Measurements from ENCODE around the gene EFEMP1. TPM values are rescaled to one million over a fixed set of nuclear protein-coding genes. Genes with fewer than 3 reads are reported as not detected.

EFEMP1 gene
- total RNA-seq, 2 donors from 2014 or later, result 25.1 to 129 TPM

GRCh38 chr2:55916473-55917049 lies 7.0 kb downstream of the EFEMP1 start:
- DNase-seq (no peak), ATAC-seq (no peak)
- H3K4me3 ChIP-seq, result no peak overlapping the region
- no peaks in the 10 kb centered on the region for H3K4me1 ChIP-seq
- no peak overlapping the region for H3K27ac ChIP-seq
- intact Hi-C loops (cut with DNase I), result no loop called here
- no peak for TF ChIP-seq CTCF (IDR thresholded peaks at IDR 0.05)
- TF ChIP-seq POLR2A (IDR thresholded peaks at IDR 0.05), result no peak
- 81 to 82% methylated on average over 7 of the region's 7 CpGs for WGBS, 2 donors
- no peaks in the 10 kb centered on the region for H3K27me3 ChIP-seq
- H3K36me3 ChIP-seq (replicated peaks in 1 of 2; ENCODE audit: insufficient read depth in 1 of 2, low read depth in 2 of 2), result no peaks in the 10 kb centered on the region
- no peaks in the 10 kb centered on the region for H3K9me3 ChIP-seq

- no peaks in the 10 kb centered on the region for H3K36me3 ChIP-seq (replicated peaks in 1 of 2; ENCODE audit: insufficient read depth in 1 of 2, low read depth in 2 of 2)
- intact Hi-C loops (cut with DNase I), result no loop called here
- WGBS, 2 donors, result 88 to 94% methylated on average over 1 of the region's 1 CpG
Observed at GRCh38 chr2:55914786-55915185, 8.8 kb downstream of the EFEMP1 start.

GRCh38 chr2:55912926-55913325 lies 10.7 kb downstream of the EFEMP1 start:
- WGBS, 2 donors, result 75 to 79% methylated on average over 3 of the region's 3 CpGs
- no peak for ATAC-seq

More at GRCh38 chr2:55914786-55915185, 8.8 kb downstream of the EFEMP1 start:
- ATAC-seq (no peak), DNase-seq (no peak)
- Histone ChIP-seq H3K27me3 (no peaks in the 10 kb centered on the region), H3K27ac (no peak overlapping the region), H3K4me3 (no peak overlapping the region), H3K9me3 (no peaks in the 10 kb centered on the region), H3K4me1 (no peaks in the 10 kb centered on the region)
- TF ChIP-seq POLR2A (IDR thresholded peaks at IDR 0.05) (no peak), CTCF (IDR thresholded peaks at IDR 0.05) (no peak)

GRCh38 chr2:55910077-55910476 lies 13.5 kb downstream of the EFEMP1 start:
- WGBS, 2 donors, result 85 to 88% methylated on average over 2 of the region's 2 CpGs
- H3K27ac ChIP-seq, result no peak overlapping the region
- H3K36me3 ChIP-seq (replicated peaks in 1 of 2; ENCODE audit: insufficient read depth in 1 of 2, low read depth in 2 of 2), result no peaks in the 10 kb centered on the region
- intact Hi-C loops (cut with DNase I), result no loop called here
- H3K9me3 ChIP-seq, result no peaks in the 10 kb centered on the region
- DNase-seq (no peak), ATAC-seq (no peak)
- H3K4me1 ChIP-seq, result no peaks in the 10 kb centered on the region
- no peak overlapping the region for H3K4me3 ChIP-seq
- TF ChIP-seq POLR2A (IDR thresholded peaks at IDR 0.05) (no peak), CTCF (IDR thresholded peaks at IDR 0.05) (no peak)
- H3K27me3 ChIP-seq, result no peaks in the 10 kb centered on the region

More at GRCh38 chr2:55912926-55913325, 10.7 kb downstream of the EFEMP1 start:
- TF ChIP-seq POLR2A (IDR thresholded peaks at IDR 0.05) (no peak), CTCF (IDR thresholded peaks at IDR 0.05) (no peak)
- Histone ChIP-seq H3K36me3 (replicated peaks in 1 of 2; ENCODE audit: insufficient read depth in 1 of 2, low read depth in 2 of 2) (no peaks in the 10 kb centered on the region), H3K27ac (no peak overlapping the region), H3K4me3 (no peak overlapping the region), H3K27me3 (no peaks in the 10 kb centered on the region), H3K9me3 (no peaks in the 10 kb centered on the region), H3K4me1 (no peaks in the 10 kb centered on the region)
- intact Hi-C loops (cut with DNase I), result no loop called here
- no peak for DNase-seq

GRCh38 chr2:55907686-55908085 lies 15.9 kb downstream of the EFEMP1 start:
- ATAC-seq, result no peak
- no peaks in the 10 kb centered on the region for H3K27me3 ChIP-seq
- no peak overlapping the region for H3K4me3 ChIP-seq
- DNase-seq, result no peak
- peaks cover 3% of the 10 kb centered on the region for H3K4me1 ChIP-seq
- TF ChIP-seq CTCF (IDR thresholded peaks at IDR 0.05), result no peak
- no peak for TF ChIP-seq POLR2A (IDR thresholded peaks at IDR 0.05)
- intact Hi-C loops (cut with DNase I), result no loop called here
- WGBS, 2 donors, result 48 to 56% methylated on average over 3 of the region's 3 CpGs
- no peaks in the 10 kb centered on the region for H3K9me3 ChIP-seq
- H3K27ac ChIP-seq, result no peak overlapping the region
- no peaks in the 10 kb centered on the region for H3K36me3 ChIP-seq (replicated peaks in 1 of 2; ENCODE audit: insufficient read depth in 1 of 2, low read depth in 2 of 2)
